SK-N-SH (cell line): ENCODE results near the gene ZNRF1. TPM values are rescaled to one million over a fixed set of nuclear protein-coding genes. Genes with fewer than 3 reads are reported as not detected.

Experiments
- CTCF ChIA-PET: fragments of 300-600, 350-600 bp; formaldehyde crosslinking; extraction: SDS; loops from one replicate; lab custom pipeline; 2021; lab: Yijun Ruan, JAX
- POLR2A ChIA-PET: fragments of 350-600 bp; sonication (Branson Sonifier 250); formaldehyde crosslinking; extraction: SDS; loops from one replicate; lab custom pipeline; 2020; ENCODE audit warnings: antibody characterized with exemption, inconsistent platforms; lab: Yijun Ruan, JAX
- DNase-seq: peaks from one replicate; pipeline ENCODE4 v3.0.0; 2012
- H2AFZ ChIP-seq: fragments of 200-600 bp; sonication (generic); 2 replicates; pipeline ENCODE4 v1.8.1; 2016; ENCODE audit warnings: antibody characterized with exemption, mild to moderate bottlenecking, low read depth
- H3F3A ChIP-seq: fragments of 200-600 bp; sonication (generic); replicated peaks from 2 replicates; pipeline ENCODE3; 2016; ENCODE audit warnings: antibody characterized with exemption, mild to moderate bottlenecking; ENCODE audit not compliant: insufficient read depth
- H3K27ac ChIP-seq, 2 experiments: fragments of 200-500 bp in 1 of 2; fragments of 200-600 bp in 1 of 2; sonication (Bioruptor generic) in 1 of 2; sonication (generic), shearing (Covaris generic) in 1 of 2; 2 replicates each; pipeline versions ENCODE4 v1.5.1 to v1.6.1; 2014 to 2016; ENCODE audit warnings: low read depth in 2 of 2, inconsistent platforms in 1 of 2, low read length in 1 of 2, mild to moderate bottlenecking in 1 of 2, mixed read lengths in 1 of 2
- H3K27me3 ChIP-seq: fragments of 200-600 bp; sonication (generic), shearing (Covaris generic); 2 replicates; pipeline ENCODE4 v1.6.1; 2016; ENCODE audit warnings: mixed run types; ENCODE audit not compliant: insufficient read depth
- H3K36me3 ChIP-seq, 2 experiments: fragments of 200-500 bp in 1 of 2; fragments of 200-600 bp in 1 of 2; sonication (Bioruptor generic) in 1 of 2; sonication (generic) in 1 of 2; replicated peaks in 1 of 2; 2 replicates each; pipeline versions ENCODE3 to v1.5.1; 2014 to 2016; ENCODE audit warnings: low read length in 1 of 2, mild to moderate bottlenecking in 1 of 2; ENCODE audit not compliant: insufficient read depth in 2 of 2, control insufficient read depth in 1 of 2
- H3K4me1 ChIP-seq, 2 experiments: fragments of 200-500 bp in 1 of 2; fragments of 200-600 bp in 1 of 2; sonication (Bioruptor generic) in 1 of 2; sonication (generic), shearing (Covaris generic) in 1 of 2; 2 replicates each; pipeline versions ENCODE4 v1.5.1 to v1.6.1; 2014 to 2016; ENCODE audit warnings: low read depth in 1 of 2, low read length in 1 of 2, mixed run types in 1 of 2; ENCODE audit not compliant: insufficient read depth in 2 of 2, control insufficient read depth in 1 of 2
- H3K4me2 ChIP-seq: fragments of 200-600 bp; sonication (generic), shearing (Covaris generic); 2 replicates; pipeline ENCODE4 v1.6.1; 2017; ENCODE audit warnings: mixed run types
- H3K4me3 ChIP-seq, 2 experiments: fragments of 200-500 bp in 1 of 2; fragments of 200-600 bp in 1 of 2; sonication (Bioruptor generic) in 1 of 2; sonication (generic), shearing (Covaris generic) in 1 of 2; 2 replicates each; pipeline versions ENCODE4 v1.5.1 to v1.8.1; 2014 to 2016; ENCODE audit warnings: low read depth in 2 of 2, inconsistent platforms in 1 of 2, low read length in 1 of 2, mild to moderate bottlenecking in 1 of 2, mixed read lengths in 1 of 2, moderate library complexity in 1 of 2
- H3K79me2 ChIP-seq: fragments of 200-600 bp; sonication (generic); 2 replicates; pipeline ENCODE4 v1.8.1; 2017; ENCODE audit warnings: mild to moderate bottlenecking; ENCODE audit not compliant: insufficient read depth
- H3K9ac ChIP-seq: fragments of 200-600 bp; sonication (generic); 2 replicates; pipeline ENCODE4 v1.6.1; 2017; ENCODE audit warnings: mixed run types
- H3K9me2 ChIP-seq: fragments of 200-600 bp; sonication (generic); 2 replicates; pipeline ENCODE4 v1.6.1; 2017; ENCODE audit warnings: mixed run types
- H3K9me3 ChIP-seq: fragments of 200-600 bp; sonication (generic); 2 replicates; pipeline ENCODE4 v1.6.1; 2017; ENCODE audit warnings: mixed run types, mild to moderate bottlenecking, moderate library complexity
- H4K20me1 ChIP-seq: fragments of 200-600 bp; sonication (generic); 2 replicates; pipeline ENCODE4 v1.6.1; 2017; ENCODE audit warnings: mild to moderate bottlenecking, mixed run types; ENCODE audit not compliant: insufficient read depth
- CHD2 ChIP-seq: fragments of 150-350 bp; IDR thresholded peaks from 2 replicates; pipeline ENCODE4 v1.6.1; 2018; ENCODE audit warnings: low read length; ENCODE audit not compliant: partially characterized antibody
- ELF1 ChIP-seq: IDR thresholded peaks from 2 replicates; pipeline ENCODE4 v1.4.0; 2012
- FOXJ3 ChIP-seq: sonication (generic); formaldehyde crosslinking; IDR thresholded peaks from 2 replicates; pipeline ENCODE4 v1.5.1; 2020; ENCODE audit warnings: mild to moderate bottlenecking, missing genetic modification reagents
- FOXM1 ChIP-seq: IDR thresholded peaks from 2 replicates; pipeline ENCODE4 v1.4.0; 2012; ENCODE audit warnings: low read depth, mild to moderate bottlenecking
- GABPA ChIP-seq: IDR thresholded peaks from 2 replicates; pipeline ENCODE4 v1.4.0; 2012; ENCODE audit warnings: low read depth, mild to moderate bottlenecking
- IRF3 ChIP-seq: fragments of 150-350 bp; IDR thresholded peaks from 2 replicates; pipeline ENCODE4 v1.6.1; 2016; ENCODE audit warnings: mild to moderate bottlenecking, low read depth, low read length
- JUND ChIP-seq: IDR thresholded peaks from 2 replicates; pipeline ENCODE4 v1.4.0; 2012
- MEF2A ChIP-seq: IDR thresholded peaks from 2 replicates; pipeline ENCODE4 v1.4.0; 2012; ENCODE audit warnings: low read depth, borderline replicate concordance
- MXI1 ChIP-seq: IDR thresholded peaks from 2 replicates; pipeline ENCODE4 v1.6.1; 2012; ENCODE audit warnings: mild to moderate bottlenecking, low read depth, low read length, improper control_type of control experiment
- NFIC ChIP-seq: IDR thresholded peaks from 2 replicates; pipeline ENCODE4 v1.4.0; 2012; ENCODE audit warnings: borderline replicate concordance
- PBX3 ChIP-seq: IDR thresholded peaks from 2 replicates; pipeline ENCODE4; 2012
- RAD21 ChIP-seq: IDR thresholded peaks from 2 replicates; pipeline ENCODE4 v1.6.1; 2012; ENCODE audit warnings: mild to moderate bottlenecking, low read length
- RCOR1 ChIP-seq: fragments of 150-350 bp; IDR thresholded peaks from 2 replicates; pipeline ENCODE4 v1.6.1; 2017; ENCODE audit warnings: antibody characterized with exemption, low read length
- RFX5 ChIP-seq: IDR thresholded peaks from 2 replicates; pipeline ENCODE4 v1.6.1; 2012; ENCODE audit warnings: mild to moderate bottlenecking, improper control_type of control experiment, low read length
- TAF1 ChIP-seq: IDR thresholded peaks from 2 replicates; pipeline ENCODE4 v1.6.1; 2012; ENCODE audit warnings: low read depth, mild to moderate bottlenecking, low read length, moderate library complexity, borderline replicate concordance
- TCF12 ChIP-seq: IDR thresholded peaks from 2 replicates; pipeline ENCODE4 v1.4.0; 2012
- YY1 ChIP-seq: IDR thresholded peaks from 2 replicates; pipeline ENCODE4 v1.4.0; 2012; ENCODE audit warnings: low read depth, mild to moderate bottlenecking
- WGBS: methylation state at CpG from one replicate; pipeline ENCODE4 v1.1.6; 2017; ENCODE audit warnings: low lambda C conversion rate; 5-methylcytosine and 5-hydroxymethylcytosine counted together
- polyA plus RNA-seq, 3 experiments: library from polyadenylated mRNA; depleted of rRNA; stranded (reverse); fragments of >200 nt; gene quantifications; 2 replicates each; pipeline ENCODE4 v1.2.3, GENCODE V29; 2012
- TF ChIP-seq, protein P1 (sequence below): fragments of 200-600 bp; sonication (generic); IDR thresholded peaks from 2 replicates; pipeline ENCODE4 v1.6.1; 2017; ENCODE audit warnings: antibody characterized with exemption, mild to moderate bottlenecking, moderate library complexity
- TF ChIP-seq, protein P2 (sequence below): IDR thresholded peaks from 2 replicates; pipeline ENCODE4 v1.4.0; 2012; ENCODE audit warnings: low read depth
- TF ChIP-seq, protein P3 (sequence below): IDR thresholded peaks from 2 replicates; pipeline ENCODE4 v1.4.0; 2012; ENCODE audit warnings: low read depth, borderline replicate concordance

The ZNRF1 gene
- polyA plus RNA-seq, 1 of the 3 experiments (the other 2 are of a cell fraction), result 23.7 TPM

GRCh38 chr16:75017670-75018525, 19.1 kb downstream of the ZNRF1 start:
- no peak overlapping the region for H2AFZ ChIP-seq
- no peak overlapping the region for H3K4me2 ChIP-seq
- H3K4me1 ChIP-seq, result peaks cover 0 to 9% of the 10 kb centered on the region in 2 experiments; a peak in 2 of 4 replicates
- H3F3A ChIP-seq, result no peaks in the 10 kb centered on the region
- H3K9me3 ChIP-seq, result peaks cover 4% of the 10 kb centered on the region; the same call in 1 of the 2 replicates
- 78% methylated on average over 3 of the region's 3 CpGs for WGBS
- CTCF ChIA-PET, result interaction anchor here (1.5 to 2.0 kb wide), 2 partner anchors 20 to 93 kb away, joined by 6 to 7 read pairs; partner anchors contain the start of gene ZNRF1
- no peak overlapping the region for H3K4me3 ChIP-seq
- TF ChIP-seq PBX3, result no peak
- TF ChIP-seq TAF1, result no peak
- no peak for TF ChIP-seq GABPA
- TF ChIP-seq, protein P1, sequence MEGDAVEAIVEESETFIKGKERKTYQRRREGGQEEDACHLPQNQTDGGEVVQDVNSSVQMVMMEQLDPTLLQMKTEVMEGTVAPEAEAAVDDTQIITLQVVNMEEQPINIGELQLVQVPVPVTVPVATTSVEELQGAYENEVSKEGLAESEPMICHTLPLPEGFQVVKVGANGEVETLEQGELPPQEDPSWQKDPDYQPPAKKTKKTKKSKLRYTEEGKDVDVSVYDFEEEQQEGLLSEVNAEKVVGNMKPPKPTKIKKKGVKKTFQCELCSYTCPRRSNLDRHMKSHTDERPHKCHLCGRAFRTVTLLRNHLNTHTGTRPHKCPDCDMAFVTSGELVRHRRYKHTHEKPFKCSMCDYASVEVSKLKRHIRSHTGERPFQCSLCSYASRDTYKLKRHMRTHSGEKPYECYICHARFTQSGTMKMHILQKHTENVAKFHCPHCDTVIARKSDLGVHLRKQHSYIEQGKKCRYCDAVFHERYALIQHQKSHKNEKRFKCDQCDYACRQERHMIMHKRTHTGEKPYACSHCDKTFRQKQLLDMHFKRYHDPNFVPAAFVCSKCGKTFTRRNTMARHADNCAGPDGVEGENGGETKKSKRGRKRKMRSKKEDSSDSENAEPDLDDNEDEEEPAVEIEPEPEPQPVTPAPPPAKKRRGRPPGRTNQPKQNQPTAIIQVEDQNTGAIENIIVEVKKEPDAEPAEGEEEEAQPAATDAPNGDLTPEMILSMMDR, result no peak
- TF ChIP-seq FOXM1, result no peak
- TF ChIP-seq RAD21, result no peak
- TF ChIP-seq RCOR1, result no peak
- TF ChIP-seq NFIC, result no peak
- no peak for TF ChIP-seq MEF2A
- TF ChIP-seq, protein P2, sequence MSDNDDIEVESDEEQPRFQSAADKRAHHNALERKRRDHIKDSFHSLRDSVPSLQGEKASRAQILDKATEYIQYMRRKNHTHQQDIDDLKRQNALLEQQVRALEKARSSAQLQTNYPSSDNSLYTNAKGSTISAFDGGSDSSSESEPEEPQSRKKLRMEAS, result no peak
- TF ChIP-seq JUND, result no peak
- TF ChIP-seq, protein P3, sequence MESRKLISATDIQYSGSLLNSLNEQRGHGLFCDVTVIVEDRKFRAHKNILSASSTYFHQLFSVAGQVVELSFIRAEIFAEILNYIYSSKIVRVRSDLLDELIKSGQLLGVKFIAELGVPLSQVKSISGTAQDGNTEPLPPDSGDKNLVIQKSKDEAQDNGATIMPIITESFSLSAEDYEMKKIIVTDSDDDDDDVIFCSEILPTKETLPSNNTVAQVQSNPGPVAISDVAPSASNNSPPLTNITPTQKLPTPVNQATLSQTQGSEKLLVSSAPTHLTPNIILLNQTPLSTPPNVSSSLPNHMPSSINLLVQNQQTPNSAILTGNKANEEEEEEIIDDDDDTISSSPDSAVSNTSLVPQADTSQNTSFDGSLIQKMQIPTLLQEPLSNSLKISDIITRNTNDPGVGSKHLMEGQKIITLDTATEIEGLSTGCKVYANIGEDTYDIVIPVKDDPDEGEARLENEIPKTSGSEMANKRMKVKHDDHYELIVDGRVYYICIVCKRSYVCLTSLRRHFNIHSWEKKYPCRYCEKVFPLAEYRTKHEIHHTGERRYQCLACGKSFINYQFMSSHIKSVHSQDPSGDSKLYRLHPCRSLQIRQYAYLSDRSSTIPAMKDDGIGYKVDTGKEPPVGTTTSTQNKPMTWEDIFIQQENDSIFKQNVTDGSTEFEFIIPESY, result no peak
- TF ChIP-seq FOXJ3 (CRISPR knock-in tag), result no peak
- TF ChIP-seq MXI1, result no peak
- TF ChIP-seq IRF3, result no peak
- no peak for TF ChIP-seq CHD2
- TF ChIP-seq TCF12, result no peak
- no peak for TF ChIP-seq RFX5
- no peak for TF ChIP-seq ELF1
- TF ChIP-seq YY1, result no peak
- no peak overlapping the region for H3K9ac ChIP-seq
- peaks cover 100% of the 10 kb centered on the region for H3K79me2 ChIP-seq
- no peak overlapping the region for H3K27ac ChIP-seq
- H3K9me2 ChIP-seq, result no peaks in the 10 kb centered on the region
- peaks cover 0 to 12% of the 10 kb centered on the region in 2 experiments for H3K36me3 ChIP-seq
- DNase-seq, result no peak
- POLR2A ChIA-PET, result interaction anchor here (0.7 kb wide), 1 partner anchor 93 kb away, joined by 3 read pairs; no protein-coding TSS in a partner anchor
- H4K20me1 ChIP-seq, result peaks cover 5% of the 10 kb centered on the region
- no peaks in the 10 kb centered on the region for H3K27me3 ChIP-seq
